ENCODE measurements around the gene FIBP. TPM values are rescaled to one million over a fixed set of nuclear protein-coding genes. Genes with fewer than 3 reads are reported as not detected.
A peak's percentile ranks its signal among the peaks of the same experiment; 100 is the strongest.
"Not testable (repeated sequence)": the region's sequence is repeated elsewhere in the genome, so short reads cannot be mapped to it uniquely, and the experiment has no call there.

Gene FIBP
- total RNA-seq, 3 donors from 2014 or later = 35.8 to 52.8 (median 47.0) TPM

DNA sequence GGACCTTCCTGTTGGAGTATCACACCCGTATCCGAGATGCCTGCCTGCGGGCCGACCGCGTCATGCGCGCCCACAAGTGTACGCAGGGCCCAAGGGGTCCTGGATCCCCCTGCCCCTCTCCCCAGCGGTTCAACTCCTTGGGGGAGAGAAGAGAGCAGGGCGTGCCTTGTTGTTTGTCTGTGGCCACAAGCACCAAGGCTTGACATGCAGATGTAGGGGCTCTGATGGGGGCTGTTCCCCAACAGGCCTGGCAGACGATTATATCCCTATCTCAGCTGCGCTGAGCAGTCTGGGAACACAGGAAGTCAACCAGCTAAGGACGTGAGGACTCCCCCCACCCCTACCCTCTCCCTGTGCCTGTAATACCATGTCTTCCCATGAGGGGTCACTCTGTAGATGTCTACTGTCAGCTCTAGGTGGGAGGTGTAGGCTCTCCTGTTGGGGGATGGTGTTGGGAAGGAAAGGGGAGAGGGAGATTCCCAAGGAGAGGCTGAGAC is 37.1 kb downstream of the FIBP start:
- Histone ChIP-seq H3K4me1 (ENCODE audit: low read depth) (peaks cover 36% of the 10 kb centered on the region), H3K36me3 (ENCODE audit: low read depth) (no peaks in the 10 kb centered on the region), H3K4me3 (no peak overlapping the region), H3K9me3 (no peaks in the 10 kb centered on the region)
- TF ChIP-seq, protein P1, sequence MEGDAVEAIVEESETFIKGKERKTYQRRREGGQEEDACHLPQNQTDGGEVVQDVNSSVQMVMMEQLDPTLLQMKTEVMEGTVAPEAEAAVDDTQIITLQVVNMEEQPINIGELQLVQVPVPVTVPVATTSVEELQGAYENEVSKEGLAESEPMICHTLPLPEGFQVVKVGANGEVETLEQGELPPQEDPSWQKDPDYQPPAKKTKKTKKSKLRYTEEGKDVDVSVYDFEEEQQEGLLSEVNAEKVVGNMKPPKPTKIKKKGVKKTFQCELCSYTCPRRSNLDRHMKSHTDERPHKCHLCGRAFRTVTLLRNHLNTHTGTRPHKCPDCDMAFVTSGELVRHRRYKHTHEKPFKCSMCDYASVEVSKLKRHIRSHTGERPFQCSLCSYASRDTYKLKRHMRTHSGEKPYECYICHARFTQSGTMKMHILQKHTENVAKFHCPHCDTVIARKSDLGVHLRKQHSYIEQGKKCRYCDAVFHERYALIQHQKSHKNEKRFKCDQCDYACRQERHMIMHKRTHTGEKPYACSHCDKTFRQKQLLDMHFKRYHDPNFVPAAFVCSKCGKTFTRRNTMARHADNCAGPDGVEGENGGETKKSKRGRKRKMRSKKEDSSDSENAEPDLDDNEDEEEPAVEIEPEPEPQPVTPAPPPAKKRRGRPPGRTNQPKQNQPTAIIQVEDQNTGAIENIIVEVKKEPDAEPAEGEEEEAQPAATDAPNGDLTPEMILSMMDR (IDR thresholded peaks at IDR 0.05) = no peak
- DNase-seq (peak in 1 of 3 donors; percentile 43), ATAC-seq (peak; percentile 5)
- intact Hi-C loops (cut with DNase I, micrococcal nuclease) = no loop called here

DNA sequence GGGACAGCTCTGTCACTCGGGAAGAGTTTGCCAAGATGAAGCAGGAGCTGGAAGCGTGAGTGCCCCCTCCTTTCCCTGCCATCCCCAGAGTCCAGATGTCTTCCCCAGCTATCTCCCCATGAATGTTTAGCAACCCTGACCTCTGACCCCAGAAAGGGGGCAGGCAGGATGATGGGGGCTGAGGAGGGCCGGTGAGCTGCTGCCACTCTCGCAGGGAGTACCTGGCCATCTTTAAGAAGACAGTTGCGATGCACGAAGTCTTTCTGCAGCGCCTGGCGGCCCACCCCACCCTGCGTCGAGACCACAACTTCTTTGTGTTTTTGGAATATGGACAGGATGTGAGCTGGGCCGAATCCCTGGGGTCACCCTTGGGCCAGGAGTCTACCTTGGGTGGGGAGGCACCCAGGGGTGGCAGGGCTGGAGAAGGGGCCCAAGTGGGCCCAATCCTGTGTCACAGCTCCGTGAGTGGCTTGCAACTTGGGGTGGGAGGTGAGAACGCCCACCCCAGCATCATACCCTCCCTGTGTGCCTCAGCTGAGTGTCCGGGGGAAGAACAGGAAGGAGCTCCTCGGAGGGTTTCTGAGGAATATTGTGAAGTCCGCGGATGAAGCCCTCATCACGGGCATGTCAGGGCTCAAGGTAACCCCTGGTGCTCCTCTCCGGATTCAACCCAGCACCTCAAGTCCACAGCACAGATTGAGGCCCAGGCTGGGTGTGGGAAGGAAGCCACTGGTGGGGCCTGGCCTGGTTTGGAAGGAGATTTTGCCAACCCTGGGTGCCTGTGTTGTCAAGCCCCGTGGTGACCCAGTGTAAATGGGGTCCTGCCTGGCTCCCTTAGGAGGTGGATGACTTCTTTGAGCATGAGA is 37.8 kb downstream of the FIBP start:
- peaks cover 29% of the 10 kb centered on the region for H3K4me1 ChIP-seq (ENCODE audit: low read depth)
- no peaks in the 10 kb centered on the region for H3K36me3 ChIP-seq (ENCODE audit: low read depth)
- TF ChIP-seq, protein P1 (IDR thresholded peaks at IDR 0.05) = no peak
- intact Hi-C loops (cut with DNase I, micrococcal nuclease) = no loop called here
- ATAC-seq (no peak), DNase-seq (peak in 1 of 3 donors; percentile 47)
- H3K9me3 ChIP-seq = no peaks in the 10 kb centered on the region
- H3K4me3 ChIP-seq = no peak overlapping the region

DNA sequence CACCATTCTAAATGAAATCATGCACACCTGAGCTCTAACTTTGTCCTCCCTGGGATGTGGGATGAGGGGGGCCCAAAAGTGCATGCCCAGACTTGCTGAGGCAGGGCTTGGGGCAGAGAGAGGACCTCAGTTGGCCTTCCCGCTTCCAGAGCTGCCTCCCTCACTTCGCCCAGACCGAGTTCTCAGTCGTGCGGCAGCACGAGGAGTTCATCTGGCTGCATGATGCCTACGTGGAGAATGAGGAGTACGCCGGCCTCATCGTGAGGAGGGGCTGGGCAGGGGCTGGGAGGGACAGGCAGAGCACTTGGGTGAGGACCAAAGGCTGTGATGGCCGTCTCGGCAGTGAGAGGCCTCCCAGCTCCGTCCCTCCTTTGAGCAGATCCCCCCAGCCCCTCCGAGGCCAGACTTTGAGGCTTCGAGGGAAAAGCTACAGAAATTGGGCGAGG is 38.5 kb downstream of the FIBP start:
- H3K4me1 ChIP-seq (ENCODE audit: low read depth) = peaks cover 24% of the 10 kb centered on the region
- TF ChIP-seq, protein P1 (IDR thresholded peaks at IDR 0.05) = no peak
- no peaks in the 10 kb centered on the region for H3K36me3 ChIP-seq (ENCODE audit: low read depth)
- ATAC-seq = no peak
- H3K4me3 ChIP-seq = no peak overlapping the region
- DNase-seq = peak in 1 of 3 donors; percentile 56
- H3K9me3 ChIP-seq = no peaks in the 10 kb centered on the region
- intact Hi-C loops (cut with DNase I, micrococcal nuclease) = no loop called here

DNA sequence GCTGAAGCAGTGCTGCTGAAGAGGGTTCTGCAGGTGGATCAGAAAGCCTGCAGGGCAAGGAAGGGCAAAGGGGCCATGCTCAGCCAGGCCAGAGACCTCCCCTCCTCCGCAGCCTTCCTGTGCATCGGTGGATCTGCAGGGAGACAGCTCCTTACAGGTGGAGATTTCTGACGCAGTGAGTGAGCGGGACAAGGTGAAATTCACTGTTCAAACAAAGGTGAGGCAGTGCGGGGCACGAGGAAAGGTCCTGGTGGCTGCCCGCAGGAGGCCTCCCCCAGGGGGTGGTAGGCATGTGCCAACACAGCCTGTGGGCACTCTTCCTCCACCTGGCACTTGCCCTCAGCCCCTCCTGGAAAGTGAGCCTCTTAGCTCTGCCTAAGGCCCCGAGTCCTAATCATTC is 38.9 kb downstream of the FIBP start:
- TF ChIP-seq, protein P1 (IDR thresholded peaks at IDR 0.05) = no peak
- Histone ChIP-seq H3K4me3 (no peak overlapping the region), H3K36me3 (ENCODE audit: low read depth) (no peaks in the 10 kb centered on the region), H3K9me3 (no peaks in the 10 kb centered on the region), H3K4me1 (ENCODE audit: low read depth) (peaks cover 24% of the 10 kb centered on the region)
- ATAC-seq (no peak), DNase-seq (no peak)
- intact Hi-C loops (cut with DNase I, micrococcal nuclease) = no loop called here

DNA sequence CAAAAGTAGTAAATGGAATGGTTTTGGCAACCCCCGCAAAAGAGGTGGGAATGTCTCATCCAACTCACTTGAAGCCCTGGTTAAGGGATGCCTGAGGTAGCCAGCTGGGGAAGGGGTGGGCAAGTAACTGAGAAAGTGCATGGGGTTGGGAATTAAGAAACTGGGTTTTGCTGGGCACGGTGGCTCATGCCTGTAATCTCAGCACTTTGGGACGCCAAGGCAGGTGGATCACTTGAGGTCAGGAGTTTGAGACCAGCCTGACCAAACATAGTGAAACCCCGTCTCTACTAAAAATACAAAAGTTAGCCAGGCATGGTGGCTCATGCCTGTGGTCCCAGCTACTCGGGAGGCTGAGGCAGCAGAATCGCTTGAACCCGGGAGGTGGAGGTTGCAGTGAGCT is 39.6 kb downstream of the FIBP start:
- H3K9me3 ChIP-seq; H3K4me3 ChIP-seq; intact Hi-C loops (cut with DNase I, micrococcal nuclease); ATAC-seq; DNase-seq; H3K36me3 ChIP-seq (ENCODE audit: low read depth): not testable (repeated sequence)
- peaks cover 26% of the 10 kb centered on the region for H3K4me1 ChIP-seq (ENCODE audit: low read depth)

DNA sequence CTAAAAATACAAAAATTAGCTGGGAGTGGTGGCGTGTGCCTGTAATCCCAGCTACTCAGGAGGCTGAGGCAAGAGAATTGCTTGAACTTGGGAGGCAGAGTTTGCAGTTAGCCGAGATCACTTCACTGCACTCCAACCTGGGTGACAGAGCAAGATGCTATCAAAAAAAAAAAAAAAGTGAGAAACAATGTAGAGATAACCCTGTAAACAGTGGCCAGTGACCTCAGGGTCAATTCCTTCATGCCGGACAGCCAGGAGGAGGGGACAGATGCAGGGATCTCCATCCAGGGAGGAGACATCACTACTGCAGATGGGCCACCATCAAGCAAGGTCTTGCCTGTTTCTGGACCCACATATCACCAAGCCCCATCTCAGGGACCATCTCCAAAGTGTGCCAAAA is 40.5 kb downstream of the FIBP start:
- Histone ChIP-seq H3K36me3 (ENCODE audit: low read depth) (no peaks in the 10 kb centered on the region), H3K4me1 (ENCODE audit: low read depth) (peaks cover 16% of the 10 kb centered on the region), H3K9me3 (no peaks in the 10 kb centered on the region), H3K4me3 (no peak overlapping the region)
- intact Hi-C loops (cut with DNase I, micrococcal nuclease) = no loop called here
- ATAC-seq = no peak
- no peak for DNase-seq
- TF ChIP-seq, protein P1 (IDR thresholded peaks at IDR 0.05) = no peak
